Lung (tissue), 12 donors: ENCODE results near the gene ZFAND6. TPM values are rescaled to one million over a fixed set of nuclear protein-coding genes. Genes with fewer than 3 reads are reported as not detected.

Experiments
- ATAC-seq: fragments of 200-7000 bp; cut with Tn5 transposase; one replicate; pipeline ENCODE4 v1.9.1; 2020; ENCODE audit warnings: moderate number of reproducible peaks; ENCODE audit not compliant: insufficient read depth, low FRiP score
- DNase-seq, 3 donors: peaks; one replicate each; pipeline ENCODE4 v3.0.0-alpha.2; 2013 to 2017
- H3K27ac ChIP-seq, 2 donors: one replicate each; pipeline ENCODE4 v1.5.1; 2013; ENCODE audit warnings: mild to moderate bottlenecking in 2 of 2, moderate library complexity in 2 of 2, control low read depth in 1 of 2, inconsistent platforms in 1 of 2, low read depth in 1 of 2, low read length in 1 of 2
- H3K27me3 ChIP-seq, 3 donors: one replicate each; pipeline ENCODE4 v1.5.1; 2013; ENCODE audit warnings: low read length in 2 of 3; ENCODE audit not compliant: control insufficient read depth in 3 of 3, insufficient read depth in 3 of 3
- H3K36me3 ChIP-seq, 4 donors: one replicate each; pipeline ENCODE4 v1.5.1; 2013; ENCODE audit warnings: low read length in 4 of 4, mild to moderate bottlenecking in 1 of 4, moderate library complexity in 1 of 4; ENCODE audit not compliant: control insufficient read depth in 4 of 4, insufficient read depth in 4 of 4
- H3K4me1 ChIP-seq, 5 donors: one replicate each; pipeline ENCODE4 v1.5.1; 2013; ENCODE audit warnings: low read length in 5 of 5, mild to moderate bottlenecking in 2 of 5, moderate library complexity in 1 of 5; ENCODE audit not compliant: control insufficient read depth in 5 of 5, insufficient read depth in 5 of 5
- H3K4me3 ChIP-seq: one replicate; pipeline ENCODE4 v1.5.1; 2013; ENCODE audit warnings: mild to moderate bottlenecking, control low read depth, moderate library complexity
- H3K9ac ChIP-seq, 2 donors: one replicate each; pipeline ENCODE4 v1.5.1; 2013; ENCODE audit warnings: low read length in 2 of 2, control low read depth in 1 of 2; ENCODE audit not compliant: insufficient read depth in 1 of 2
- H3K9me3 ChIP-seq, 4 donors: one replicate each; pipeline ENCODE4 v1.5.1; 2013; ENCODE audit warnings: low read length in 3 of 4, mild to moderate bottlenecking in 1 of 4, moderate library complexity in 1 of 4; ENCODE audit not compliant: control insufficient read depth in 4 of 4, insufficient read depth in 3 of 4
- WGBS, 2 donors: extraction: QIAGEN DNeasy Blood & Tissue Kit; methylation state at CpG; one replicate each; pipeline ENCODE4 v1.1.7; 2013; 5-methylcytosine and 5-hydroxymethylcytosine counted together
- polyA plus RNA-seq, 2 donors: library from polyadenylated mRNA; stranded (reverse); fragments of 200-250 nt; gene quantifications; one replicate each; pipeline ENCODE4 v1.2.1, GENCODE V29; 2013
- total RNA-seq, 2 donors: library from RNA; depleted of rRNA in 1 of 2; stranded (reverse); fragments of >200 nt in 1 of 2; gene quantifications; one replicate each; pipeline ENCODE4 v1.2.1, GENCODE V29; 2014 to 2021
- TF ChIP-seq, protein P1 (sequence below): IDR thresholded peaks from 2 replicates; pipeline ENCODE4 v1.5.1; 2012; ENCODE audit warnings: mild to moderate bottlenecking; ENCODE audit errors: control extremely low read depth, extremely low read depth
- donor health status: control.
- donor health status: control.
- donor health status: Bipolar disorder and iron deficiency.
- donor health status: healthy.
- donor health status: DM: yes; HTN: yes; CAD: no.

The ZFAND6 gene
- total and polyA plus RNA-seq, 4 donors, result 49.6 to 160 (median 81.4) TPM

DNA sequence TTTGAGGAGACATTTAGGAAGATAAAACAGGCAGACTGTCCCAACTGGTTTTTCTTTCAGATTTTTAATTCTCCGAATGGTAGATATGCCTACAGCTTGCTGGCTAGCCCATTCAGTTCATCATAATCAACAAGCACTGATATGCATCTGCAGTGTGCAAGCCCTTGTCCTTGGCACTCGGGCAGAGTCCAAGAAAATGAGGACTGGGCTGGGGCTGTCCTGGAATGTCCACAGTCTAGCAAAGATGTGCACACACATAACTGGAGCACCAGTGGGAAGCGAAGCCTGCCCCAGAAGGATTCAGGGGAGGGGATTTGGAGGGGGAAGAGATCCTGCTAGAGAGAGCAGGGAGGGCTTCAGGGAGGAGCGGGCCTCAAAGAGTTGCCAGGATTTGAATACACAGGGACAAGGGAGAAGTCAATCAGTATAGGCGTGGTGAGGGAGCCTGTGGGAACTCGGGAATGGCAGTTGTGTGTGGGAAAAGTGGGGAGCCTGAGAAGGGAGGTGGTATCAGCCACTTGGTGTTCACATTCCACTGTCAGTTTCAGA, 102.1 kb downstream of the ZFAND6 start:
- WGBS, 2 donors, result 82 to 86% methylated on average over 6 of the region's 6 CpGs
- peak overlapping the region in 1 of 2 donors; percentile 57 for H3K27ac ChIP-seq
- H3K4me1 ChIP-seq, result peaks cover 0 to 39% (median 26%) of the 10 kb centered on the region in 5 donors
- no peak overlapping the region for H3K9ac ChIP-seq
- H3K36me3 ChIP-seq, result peaks cover 0 to 30% (median 14%) of the 10 kb centered on the region in 4 donors
- no peak for ATAC-seq
- no peaks in the 10 kb centered on the region for H3K27me3 ChIP-seq
- no peak overlapping the region for H3K4me3 ChIP-seq
- no peaks in the 10 kb centered on the region for H3K9me3 ChIP-seq
- TF ChIP-seq, protein P1, sequence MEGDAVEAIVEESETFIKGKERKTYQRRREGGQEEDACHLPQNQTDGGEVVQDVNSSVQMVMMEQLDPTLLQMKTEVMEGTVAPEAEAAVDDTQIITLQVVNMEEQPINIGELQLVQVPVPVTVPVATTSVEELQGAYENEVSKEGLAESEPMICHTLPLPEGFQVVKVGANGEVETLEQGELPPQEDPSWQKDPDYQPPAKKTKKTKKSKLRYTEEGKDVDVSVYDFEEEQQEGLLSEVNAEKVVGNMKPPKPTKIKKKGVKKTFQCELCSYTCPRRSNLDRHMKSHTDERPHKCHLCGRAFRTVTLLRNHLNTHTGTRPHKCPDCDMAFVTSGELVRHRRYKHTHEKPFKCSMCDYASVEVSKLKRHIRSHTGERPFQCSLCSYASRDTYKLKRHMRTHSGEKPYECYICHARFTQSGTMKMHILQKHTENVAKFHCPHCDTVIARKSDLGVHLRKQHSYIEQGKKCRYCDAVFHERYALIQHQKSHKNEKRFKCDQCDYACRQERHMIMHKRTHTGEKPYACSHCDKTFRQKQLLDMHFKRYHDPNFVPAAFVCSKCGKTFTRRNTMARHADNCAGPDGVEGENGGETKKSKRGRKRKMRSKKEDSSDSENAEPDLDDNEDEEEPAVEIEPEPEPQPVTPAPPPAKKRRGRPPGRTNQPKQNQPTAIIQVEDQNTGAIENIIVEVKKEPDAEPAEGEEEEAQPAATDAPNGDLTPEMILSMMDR, result no peak
- DNase-seq, result no peak

DNA sequence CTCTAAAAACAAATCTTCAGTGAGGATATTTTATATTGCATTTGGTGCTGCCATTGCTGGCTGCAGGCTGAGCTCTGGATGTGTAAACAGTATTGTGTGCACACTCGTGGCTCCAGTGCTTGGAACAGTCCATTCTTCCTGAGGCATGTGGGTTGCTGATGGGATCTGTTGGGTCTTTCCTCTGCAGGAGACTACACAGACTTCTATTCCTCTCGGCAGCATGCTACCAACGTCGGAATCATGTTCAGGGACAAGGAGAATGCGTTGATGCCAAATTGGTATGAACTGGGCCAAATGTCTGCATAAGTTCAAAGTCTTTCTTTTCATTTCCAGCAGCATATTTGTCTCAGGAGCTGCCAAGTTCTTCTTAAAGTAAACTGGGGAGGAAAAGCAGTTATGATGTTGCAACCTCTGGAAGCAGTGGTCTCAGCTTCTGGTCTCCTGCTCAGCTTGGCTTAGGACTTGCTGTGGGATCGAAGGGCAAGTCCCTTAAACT, 102.6 kb downstream of the ZFAND6 start:
- DNase-seq (peak; percentile 82 to 96 (median 96)), ATAC-seq (no peak)
- no peak overlapping the region for H3K4me3 ChIP-seq
- peak overlapping the region in 1 of 2 donors; percentile 40 for H3K27ac ChIP-seq
- peaks cover 0 to 30% (median 14%) of the 10 kb centered on the region in 4 donors for H3K36me3 ChIP-seq
- 48 to 59% methylated on average over 6 of the region's 6 CpGs for WGBS, 2 donors
- TF ChIP-seq, protein P1, result no peak
- H3K9me3 ChIP-seq, result no peaks in the 10 kb centered on the region
- no peak overlapping the region for H3K9ac ChIP-seq
- peaks cover 0 to 39% (median 26%) of the 10 kb centered on the region in 5 donors for H3K4me1 ChIP-seq
- H3K27me3 ChIP-seq, result no peaks in the 10 kb centered on the region

DNA sequence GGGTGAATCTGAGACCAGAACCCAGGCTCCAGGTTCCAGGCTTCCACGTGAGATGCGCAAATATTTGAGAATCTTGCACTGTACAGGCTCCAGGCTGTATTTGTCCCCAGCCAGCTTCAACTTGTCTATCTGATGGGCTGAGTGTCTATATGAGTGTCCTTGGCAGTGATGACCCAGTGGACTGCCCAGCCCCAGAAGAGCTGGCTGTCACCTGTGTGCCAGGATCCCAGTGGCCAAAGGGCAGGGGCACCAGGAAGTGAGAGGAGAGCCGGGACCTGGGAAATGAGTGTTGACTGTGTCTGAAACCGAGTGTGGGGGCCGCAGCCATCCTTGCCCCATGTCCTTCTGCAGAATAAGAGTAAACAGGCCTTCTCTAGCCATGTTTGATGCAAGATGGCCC, 103.7 kb downstream of the ZFAND6 start:
- ATAC-seq (no peak), DNase-seq (no peak)
- WGBS, 2 donors, result 89 to 92% methylated on average over 5 of the region's 5 CpGs
- peaks cover 0 to 25% (median 17%) of the 10 kb centered on the region in 4 donors for H3K36me3 ChIP-seq
- H3K9ac ChIP-seq, result no peak overlapping the region
- H3K9me3 ChIP-seq, result no peaks in the 10 kb centered on the region
- TF ChIP-seq, protein P1, result no peak
- H3K27me3 ChIP-seq, result no peaks in the 10 kb centered on the region
- H3K27ac ChIP-seq, result no peak overlapping the region
- peaks cover 0 to 39% (median 26%) of the 10 kb centered on the region in 5 donors for H3K4me1 ChIP-seq
- no peak overlapping the region for H3K4me3 ChIP-seq
